Measurements from ENCODE around the gene AOAH. TPM values are rescaled to one million over a fixed set of nuclear protein-coding genes. Genes with fewer than 3 reads are reported as not detected.
"Not testable (repeated sequence)": the region's sequence is repeated elsewhere in the genome, so short reads cannot be mapped to it uniquely, and the experiment has no call there.

AOAH gene
- total RNA-seq, 1 donor from 2014 or later, result 0.40 TPM

DNA sequence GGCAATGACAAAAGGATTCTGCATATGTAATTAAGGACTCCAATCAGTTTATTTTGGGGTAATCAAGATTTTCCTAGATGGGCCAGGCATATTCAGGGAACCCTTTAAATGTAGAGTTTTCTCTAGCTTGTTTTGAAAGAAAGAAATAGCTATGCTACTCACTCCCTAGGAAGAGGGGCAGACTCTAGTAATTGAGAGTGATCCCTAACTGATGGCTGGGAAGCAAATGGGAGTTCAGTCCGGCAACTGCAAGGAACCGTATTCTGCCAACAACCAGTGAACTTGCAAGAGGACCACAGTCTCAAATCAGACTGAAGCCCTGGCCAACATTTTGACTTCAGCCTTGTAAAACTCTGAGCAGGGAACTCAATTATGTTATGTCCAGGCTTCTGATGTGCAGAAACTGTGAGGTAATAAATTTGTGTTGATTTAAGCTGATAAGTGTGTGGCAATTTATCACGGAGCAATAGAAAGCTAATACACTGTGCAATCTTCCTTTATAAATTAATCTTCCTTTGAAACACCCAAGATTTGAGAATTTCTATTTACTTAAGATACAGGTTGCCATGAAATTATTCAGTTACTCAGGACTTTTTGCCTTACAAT lies 14.0 kb downstream of the AOAH start:
- Mint-ChIP-seq H3K27me3 (ENCODE audit: low read depth) (peaks cover 3% of the 10 kb centered on the region), H3K36me3 (no peaks in the 10 kb centered on the region), H3K9me3 (peaks cover 43% of the 10 kb centered on the region), H3K4me3 (no peak overlapping the region), H3K4me1 (peaks cover 7% of the 10 kb centered on the region), H3K27ac (no peak overlapping the region)
- TF ChIP-seq, protein P1, sequence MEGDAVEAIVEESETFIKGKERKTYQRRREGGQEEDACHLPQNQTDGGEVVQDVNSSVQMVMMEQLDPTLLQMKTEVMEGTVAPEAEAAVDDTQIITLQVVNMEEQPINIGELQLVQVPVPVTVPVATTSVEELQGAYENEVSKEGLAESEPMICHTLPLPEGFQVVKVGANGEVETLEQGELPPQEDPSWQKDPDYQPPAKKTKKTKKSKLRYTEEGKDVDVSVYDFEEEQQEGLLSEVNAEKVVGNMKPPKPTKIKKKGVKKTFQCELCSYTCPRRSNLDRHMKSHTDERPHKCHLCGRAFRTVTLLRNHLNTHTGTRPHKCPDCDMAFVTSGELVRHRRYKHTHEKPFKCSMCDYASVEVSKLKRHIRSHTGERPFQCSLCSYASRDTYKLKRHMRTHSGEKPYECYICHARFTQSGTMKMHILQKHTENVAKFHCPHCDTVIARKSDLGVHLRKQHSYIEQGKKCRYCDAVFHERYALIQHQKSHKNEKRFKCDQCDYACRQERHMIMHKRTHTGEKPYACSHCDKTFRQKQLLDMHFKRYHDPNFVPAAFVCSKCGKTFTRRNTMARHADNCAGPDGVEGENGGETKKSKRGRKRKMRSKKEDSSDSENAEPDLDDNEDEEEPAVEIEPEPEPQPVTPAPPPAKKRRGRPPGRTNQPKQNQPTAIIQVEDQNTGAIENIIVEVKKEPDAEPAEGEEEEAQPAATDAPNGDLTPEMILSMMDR (IDR thresholded peaks at IDR 0.05; ENCODE audit: unreplicated experiment), result no peak
- DNase-seq (ENCODE audit: low spot score in 2 of 2, unreplicated experiment in 2 of 2), result no peak

DNA sequence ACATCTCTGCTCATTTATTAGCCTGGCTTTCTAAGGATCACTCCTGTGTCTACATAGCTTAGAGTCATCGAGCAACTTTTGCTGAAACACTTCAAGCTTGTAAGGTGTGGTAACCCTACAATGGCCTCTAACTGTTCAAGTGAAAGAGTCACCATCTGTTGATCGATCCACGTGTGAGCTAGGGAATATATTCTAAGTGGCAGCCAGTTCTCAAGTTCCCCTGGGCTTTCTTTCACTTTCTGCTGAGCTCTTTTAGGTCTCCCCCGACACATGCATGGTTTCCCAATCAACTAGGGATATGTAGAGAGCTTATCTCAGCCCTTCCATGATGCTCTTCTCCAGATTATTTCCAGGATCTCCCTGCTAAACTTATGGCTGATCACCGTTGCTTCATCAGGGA lies 15.5 kb downstream of the AOAH start:
- TF ChIP-seq, protein P1 (IDR thresholded peaks at IDR 0.05; ENCODE audit: unreplicated experiment), result no peak
- Mint-ChIP-seq H3K4me3 (no peak overlapping the region), H3K27me3 (ENCODE audit: low read depth) (peaks cover 3% of the 10 kb centered on the region), H3K36me3 (no peaks in the 10 kb centered on the region), H3K9me3 (peaks cover 51% of the 10 kb centered on the region), H3K4me1 (peaks cover 7% of the 10 kb centered on the region), H3K27ac (no peak overlapping the region)
- no peak for DNase-seq (ENCODE audit: low spot score in 2 of 2, unreplicated experiment in 2 of 2)

GRCh38 chr7:36707898-36708297 lies 16.4 kb downstream of the AOAH start:
- Mint-ChIP-seq H3K27ac (no peak overlapping the region), H3K4me1 (peaks cover 7% of the 10 kb centered on the region), H3K4me3 (no peak overlapping the region), H3K9me3 (peaks cover 45% of the 10 kb centered on the region), H3K36me3 (no peaks in the 10 kb centered on the region), H3K27me3 (ENCODE audit: low read depth) (no peaks in the 10 kb centered on the region)
- TF ChIP-seq, protein P1 (IDR thresholded peaks at IDR 0.05; ENCODE audit: unreplicated experiment), result no peak
- DNase-seq (ENCODE audit: low spot score in 2 of 2, unreplicated experiment in 2 of 2), result no peak

DNA sequence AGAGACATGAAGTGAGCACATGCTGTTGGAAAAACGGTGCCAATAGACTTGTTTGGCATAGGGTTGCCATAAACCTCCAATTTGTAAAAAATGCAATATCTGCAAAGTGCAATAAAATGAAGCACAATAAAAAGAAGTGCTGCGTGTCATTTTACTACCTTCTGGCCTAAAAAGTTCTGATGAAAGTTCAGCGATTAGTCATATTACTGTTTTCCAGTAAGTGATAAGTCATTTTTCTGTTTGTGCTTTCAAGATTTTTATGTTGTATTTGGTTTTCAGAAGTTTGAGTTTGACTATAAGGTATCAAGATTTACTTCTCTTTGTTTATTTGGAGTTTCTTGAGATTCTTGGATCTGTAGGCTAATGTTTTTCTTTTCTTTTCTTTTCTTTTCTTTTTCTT lies 16.8 kb downstream of the AOAH start:
- Mint-ChIP-seq H3K27ac (no peak overlapping the region), H3K36me3 (no peaks in the 10 kb centered on the region), H3K4me1 (peaks cover 7% of the 10 kb centered on the region), H3K9me3 (peaks cover 41% of the 10 kb centered on the region), H3K4me3 (no peak overlapping the region), H3K27me3 (ENCODE audit: low read depth) (no peaks in the 10 kb centered on the region)
- TF ChIP-seq, protein P1 (IDR thresholded peaks at IDR 0.05; ENCODE audit: unreplicated experiment), result no peak
- DNase-seq (ENCODE audit: low spot score in 2 of 2, unreplicated experiment in 2 of 2), result no peak

- not testable (repeated sequence) for H3K4me1 Mint-ChIP-seq; H3K27ac Mint-ChIP-seq; H3K36me3 Mint-ChIP-seq; H3K27me3 Mint-ChIP-seq (ENCODE audit: low read depth); H3K4me3 Mint-ChIP-seq; DNase-seq (ENCODE audit: low spot score in 2 of 2, unreplicated experiment in 2 of 2)
- H3K9me3 Mint-ChIP-seq, result peaks cover 38% of the 10 kb centered on the region
These were observed 20.4 kb downstream of the AOAH start for GRCh38 chr7:36703860-36704259.

DNA sequence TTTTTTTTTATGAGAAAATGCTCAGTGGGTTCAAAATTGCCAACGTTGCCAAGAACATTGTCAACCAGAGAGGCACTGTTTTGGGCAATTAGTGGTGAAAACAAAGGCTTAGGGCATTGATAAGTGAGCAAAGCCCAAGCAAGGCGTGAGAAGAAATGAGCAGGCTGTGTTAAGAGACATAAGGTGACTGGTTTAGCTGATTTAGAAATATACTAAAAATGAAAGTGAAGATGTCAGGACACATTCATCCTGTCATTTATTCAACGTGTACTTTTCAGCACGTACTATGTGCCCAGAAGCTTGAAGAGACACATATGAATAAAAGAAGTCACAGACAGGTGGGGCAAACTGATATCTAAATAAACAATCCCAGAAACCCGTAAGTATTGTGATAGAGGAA lies 31.8 kb downstream of the AOAH start:
- peaks cover 21% of the 10 kb centered on the region for H3K4me1 Mint-ChIP-seq
- no peak overlapping the region for H3K4me3 Mint-ChIP-seq
- no peak for DNase-seq (ENCODE audit: low spot score in 2 of 2, unreplicated experiment in 2 of 2)
- TF ChIP-seq, protein P1 (IDR thresholded peaks at IDR 0.05; ENCODE audit: unreplicated experiment), result no peak
- H3K9me3 Mint-ChIP-seq, result no peaks in the 10 kb centered on the region
- H3K27me3 Mint-ChIP-seq (ENCODE audit: low read depth), result no peaks in the 10 kb centered on the region
- no peak overlapping the region for H3K27ac Mint-ChIP-seq
- no peaks in the 10 kb centered on the region for H3K36me3 Mint-ChIP-seq
